IPS-18c (cell line): ENCODE data around the gene MACROD1.

ENCODE experiments used
- H3K4me3 ChIP-seq: 2 replicates; pipeline ENCODE4 v1.7.0; 2013; ENCODE audit warnings: low read depth, mild to moderate bottlenecking, low read length, moderate library complexity; ENCODE audit not compliant: insufficient read depth
- H3K9me3 ChIP-seq: one replicate; pipeline ENCODE4 v1.6.1; 2013; ENCODE audit warnings: mild to moderate bottlenecking, low read length, moderate library complexity; ENCODE audit not compliant: control insufficient read depth, insufficient read depth

The MACROD1 gene

GRCh38 chr11:64192434-64192833 lies 26.5 kb upstream of the MACROD1 start:
- H3K9me3 ChIP-seq: no peaks in the 10 kb centered on the region

GRCh38 chr11:64186492-64187165 lies 20.7 kb upstream of the MACROD1 start:
- Histone ChIP-seq H3K9me3 (no peaks in the 10 kb centered on the region), H3K4me3 (no peak overlapping the region; the same call in 1 of the 2 replicates)

More at GRCh38 chr11:64192434-64192833, 26.5 kb upstream of the MACROD1 start:
- H3K4me3 ChIP-seq: no peak overlapping the region

GRCh38 chr11:64185693-64186491 lies 20.0 kb upstream of the MACROD1 start, which contains the start of gene STIP1:
Gene STIP1, plus strand, starts transcription at chr11:64186171. Its CDS starts 91 bp downstream, at chr11:64186262.
- no peaks in the 10 kb centered on the region for H3K9me3 ChIP-seq
- H3K4me3 ChIP-seq: peak within 1 kb of the TSS; percentile 87

- Histone ChIP-seq H3K9me3 (no peaks in the 10 kb centered on the region), H3K4me3 (peak overlapping the region; percentile 87)
Observed at GRCh38 chr11:64185175-64185692, 19.3 kb upstream of the MACROD1 start.

- no peak overlapping the region for H3K4me3 ChIP-seq
- H3K9me3 ChIP-seq: no peaks in the 10 kb centered on the region
Observed at GRCh38 chr11:64183890-64184289, 18.0 kb upstream of the MACROD1 start.

- Histone ChIP-seq H3K9me3 (no peaks in the 10 kb centered on the region), H3K4me3 (no peak overlapping the region; the same call in none of the 2 replicates)
Observed at GRCh38 chr11:64181506-64182411, 15.8 kb upstream of the MACROD1 start.

GRCh38 chr11:64180891-64181290 lies 15.0 kb upstream of the MACROD1 start:
- H3K4me3 ChIP-seq: no peak overlapping the region
- no peaks in the 10 kb centered on the region for H3K9me3 ChIP-seq

GRCh38 chr11:64178951-64179639 lies 13.2 kb upstream of the MACROD1 start:
- Histone ChIP-seq H3K4me3 (no peak overlapping the region), H3K9me3 (no peaks in the 10 kb centered on the region)

GRCh38 chr11:64178203-64178602 lies 12.3 kb upstream of the MACROD1 start:
- H3K4me3 ChIP-seq: no peak overlapping the region
- no peaks in the 10 kb centered on the region for H3K9me3 ChIP-seq

GRCh38 chr11:64176751-64177150 lies 10.8 kb upstream of the MACROD1 start:
- Histone ChIP-seq H3K9me3 (no peaks in the 10 kb centered on the region), H3K4me3 (no peak overlapping the region)

- H3K9me3 ChIP-seq: no peaks in the 10 kb centered on the region
- no peak overlapping the region for H3K4me3 ChIP-seq
Observed at GRCh38 chr11:64173616-64174355, 7.9 kb upstream of the MACROD1 start.

GRCh38 chr11:64170419-64170818 lies 4.5 kb upstream of the MACROD1 start:
- H3K9me3 ChIP-seq: peaks cover 2% of the 10 kb centered on the region

GRCh38 chr11:64165481-64165841 lies 452 bp downstream of the MACROD1 start:
- peaks cover 2% of the 10 kb centered on the region for H3K9me3 ChIP-seq
- H3K4me3 ChIP-seq: peak overlapping the region; percentile 77

More at GRCh38 chr11:64170419-64170818, 4.5 kb upstream of the MACROD1 start:
- no peak overlapping the region for H3K4me3 ChIP-seq

- Histone ChIP-seq H3K9me3 (peaks cover 2% of the 10 kb centered on the region), H3K4me3 (no peak overlapping the region)
Observed at GRCh38 chr11:64164392-64165312, 1.3 kb downstream of the MACROD1 start.

- no peak overlapping the region for H3K4me3 ChIP-seq
- peaks cover 2% of the 10 kb centered on the region for H3K9me3 ChIP-seq
Observed at GRCh38 chr11:64163951-64164350, 2.0 kb downstream of the MACROD1 start.
